HEK293 (cell line): ENCODE data around the gene PHACTR1.

ENCODE experiments used
- CTCF ChIA-PET: fragments of 350-600 bp; formaldehyde crosslinking; extraction: SDS; loops from one replicate; lab custom pipeline; 2021; ENCODE audit warnings: antibody characterized with exemption; lab: Yijun Ruan, JAX
- POLR2A ChIA-PET: fragments of 300-600 bp; formaldehyde crosslinking; extraction: SDS; loops from one replicate; lab custom pipeline; 2020; ENCODE audit warnings: antibody characterized with exemption, inconsistent platforms; lab: Yijun Ruan, JAX
- H3K27ac ChIP-seq: fragments of 200-500 bp; sonication (Bioruptor generic); 2 replicates; pipeline ENCODE4 v1.5.1; 2014; ENCODE audit warnings: low read depth, low read length, control low read depth, inconsistent platforms; ENCODE audit errors: extremely low read depth
- H3K36me3 ChIP-seq, 2 experiments: fragments of 200-500 bp in 1 of 2; sonication (Bioruptor generic) in 1 of 2; 1 replicate in 1 of 2; 2 replicates in 1 of 2; pipeline ENCODE4 v1.5.1; 2014 to 2017; ENCODE audit warnings: inconsistent platforms in 2 of 2, low read length in 2 of 2; ENCODE audit not compliant: control insufficient read depth in 2 of 2, insufficient read depth in 1 of 2
- H3K4me1 ChIP-seq: fragments of 200-500 bp; sonication (Bioruptor generic); 2 replicates; pipeline ENCODE4 v1.5.1; 2014; ENCODE audit warnings: mild to moderate bottlenecking, low read length, inconsistent platforms; ENCODE audit not compliant: control insufficient read depth, insufficient read depth
- H3K4me3 ChIP-seq: 2 replicates; pipeline ENCODE4 v1.5.1; 2011; ENCODE audit warnings: low read depth, mild to moderate bottlenecking, control low read depth, low read length, moderate library complexity
- H3K9me3 ChIP-seq: fragments of 200-500 bp; sonication (Bioruptor generic); 2 replicates; pipeline ENCODE4 v1.5.1; 2014; ENCODE audit warnings: low read depth, low read length, inconsistent platforms; ENCODE audit not compliant: control insufficient read depth, insufficient read depth
- BCL11A ChIP-seq: fragments of 450-650 bp; formaldehyde crosslinking; IDR thresholded peaks from 2 replicates; pipeline ENCODE4 v1.5.1; 2016; ENCODE audit warnings: low read depth, missing biosample characterization, missing genetic modification characterization
- HOXD13 ChIP-seq: sonication (generic); formaldehyde crosslinking; IDR thresholded peaks from 2 replicates; pipeline ENCODE4 v1.8.0; 2022; ENCODE audit warnings: missing genetic modification reagents, borderline replicate concordance
- KLF16 ChIP-seq: fragments of 450-650 bp; formaldehyde crosslinking; IDR thresholded peaks from 2 replicates; pipeline ENCODE4 v1.5.1; 2017; ENCODE audit warnings: missing biosample characterization, missing genetic modification characterization
- REPIN1 ChIP-seq: fragments of 450-650 bp; formaldehyde crosslinking; IDR thresholded peaks from 2 replicates; pipeline ENCODE4 v1.5.1; 2017; ENCODE audit warnings: missing biosample characterization, missing genetic modification characterization, low read depth
- TCF7L2 ChIP-seq: IDR thresholded peaks from 2 replicates; pipeline ENCODE4 v1.6.1; 2011; ENCODE audit warnings: low read depth, mild to moderate bottlenecking, inconsistent platforms, low read length, moderate library complexity, borderline replicate concordance
- ZBTB26 ChIP-seq: fragments of 450-650 bp; formaldehyde crosslinking; optimal IDR thresholded peaks from 2 replicates; pipeline ENCODE3; 2016; ENCODE audit warnings: missing biosample characterization, mild to moderate bottlenecking, missing genetic modification characterization
- ZNF112 ChIP-seq: fragments of 450-650 bp; formaldehyde crosslinking; IDR thresholded peaks from 2 replicates; pipeline ENCODE4 v1.5.0; 2017; ENCODE audit warnings: missing biosample characterization, missing genetic modification characterization
- ZNF26 ChIP-seq: fragments of 450-650 bp; formaldehyde crosslinking; IDR thresholded peaks from 2 replicates; pipeline ENCODE4 v1.5.1; 2016; ENCODE audit warnings: missing biosample characterization, missing genetic modification characterization
- ZNF266 ChIP-seq: fragments of 450-650 bp; formaldehyde crosslinking; IDR thresholded peaks from 2 replicates; pipeline ENCODE4 v1.5.1; 2016; ENCODE audit warnings: missing biosample characterization, missing genetic modification characterization, low read depth
- ZNF37A ChIP-seq: fragments of 450-650 bp; IDR thresholded peaks from 2 replicates; pipeline ENCODE4 v1.5.1; 2018; ENCODE audit warnings: missing biosample characterization, missing genetic modification characterization
- ZNF433 ChIP-seq: fragments of 450-650 bp; formaldehyde crosslinking; IDR thresholded peaks from 2 replicates; pipeline ENCODE4 v1.5.1; 2016; ENCODE audit warnings: missing biosample characterization, missing genetic modification characterization, low read depth
- ZNF510 ChIP-seq: fragments of 450-650 bp; formaldehyde crosslinking; IDR thresholded peaks from 2 replicates; pipeline ENCODE4 v1.5.1; 2018; ENCODE audit warnings: mild to moderate bottlenecking, missing genetic modification characterization, missing biosample characterization; ENCODE audit not compliant: insufficient replicate concordance
- ZNF623 ChIP-seq: fragments of 450-650 bp; formaldehyde crosslinking; IDR thresholded peaks from 2 replicates; pipeline ENCODE4 v1.5.1; 2016; ENCODE audit warnings: missing biosample characterization, missing genetic modification characterization
- ZNF768 ChIP-seq: fragments of 450-650 bp; formaldehyde crosslinking; IDR thresholded peaks from 2 replicates; pipeline ENCODE4 v1.5.1; 2018; ENCODE audit warnings: missing biosample characterization, mild to moderate bottlenecking, missing genetic modification characterization
- ZNF776 ChIP-seq: fragments of 450-650 bp; formaldehyde crosslinking; IDR thresholded peaks from 2 replicates; pipeline ENCODE4 v1.5.0; 2017; ENCODE audit warnings: missing biosample characterization, missing genetic modification characterization, borderline replicate concordance
- ZNF843 ChIP-seq: fragments of 450-650 bp; formaldehyde crosslinking; IDR thresholded peaks from 2 replicates; pipeline ENCODE4 v1.5.1; 2016; ENCODE audit warnings: missing biosample characterization, missing genetic modification characterization
- TF ChIP-seq, protein P1 (sequence below): fragments of 450-650 bp; formaldehyde crosslinking; conservative IDR thresholded peaks from 2 replicates; pipeline ENCODE4 v1.5.1; 2016; ENCODE audit warnings: low read depth, missing biosample characterization, missing genetic modification characterization
- TF ChIP-seq, protein P2 (sequence below): fragments of 450-650 bp; formaldehyde crosslinking; IDR thresholded peaks from 2 replicates; pipeline ENCODE4 v1.5.1; 2016; ENCODE audit warnings: missing biosample characterization, missing genetic modification characterization
- TF ChIP-seq, protein P3 (sequence below): fragments of 450-650 bp; formaldehyde crosslinking; IDR thresholded peaks from 2 replicates; pipeline ENCODE4 v1.5.1; 2016; ENCODE audit warnings: missing biosample characterization, missing genetic modification characterization

Gene PHACTR1

DNA sequence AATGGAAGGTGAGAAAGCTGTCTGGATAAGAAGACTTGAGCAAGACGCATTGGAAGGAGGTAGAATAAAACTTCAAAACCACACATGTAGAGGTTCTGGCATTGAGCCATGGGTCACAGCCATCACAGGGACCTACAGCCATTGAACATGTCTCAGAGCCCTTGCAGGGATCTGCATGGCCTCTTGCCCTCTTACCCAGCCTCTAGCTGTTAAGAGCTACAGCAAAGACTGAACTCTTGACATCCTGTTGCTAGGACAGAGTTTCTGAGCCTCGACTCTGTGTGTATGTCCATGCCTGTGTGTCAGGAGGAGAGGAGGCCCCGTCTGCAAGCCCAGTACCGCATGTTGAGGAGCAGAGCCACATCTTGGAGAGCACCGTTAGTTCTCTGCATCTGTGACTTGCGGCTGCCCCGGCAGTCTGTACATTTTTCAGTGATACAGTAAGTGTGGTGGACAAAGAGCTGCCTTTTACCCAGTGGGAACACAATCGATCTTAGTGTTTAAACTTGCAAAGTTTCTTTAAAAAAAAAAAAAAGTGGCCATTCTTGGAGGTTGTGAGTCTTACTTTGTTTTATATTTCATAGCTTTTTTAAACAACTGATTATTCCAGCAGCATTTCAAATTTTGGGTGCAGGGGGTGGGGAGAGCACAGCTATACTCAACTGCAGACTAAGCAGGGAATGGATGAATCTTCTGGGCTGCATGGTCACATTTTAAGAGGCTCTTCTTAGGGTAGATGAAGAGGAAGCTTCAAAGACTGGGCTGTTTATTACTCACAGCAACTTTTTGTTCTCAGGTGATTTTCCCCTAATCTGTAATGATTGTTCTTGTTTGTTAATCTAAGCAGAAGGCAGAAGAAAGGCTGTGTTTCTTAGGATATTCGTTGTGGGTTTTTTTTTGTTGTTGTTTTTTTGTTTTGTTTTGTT lies 523.2 kb downstream of the PHACTR1 start:
- no peak overlapping the region for H3K27ac ChIP-seq
- CTCF ChIA-PET: interaction anchor here (0.5 to 1.5 kb wide), 4 partner anchors 11 to 174 kb away, joined by 3 to 6 read pairs (median 5); no protein-coding TSS in a partner anchor
- TF ChIP-seq, protein P1, sequence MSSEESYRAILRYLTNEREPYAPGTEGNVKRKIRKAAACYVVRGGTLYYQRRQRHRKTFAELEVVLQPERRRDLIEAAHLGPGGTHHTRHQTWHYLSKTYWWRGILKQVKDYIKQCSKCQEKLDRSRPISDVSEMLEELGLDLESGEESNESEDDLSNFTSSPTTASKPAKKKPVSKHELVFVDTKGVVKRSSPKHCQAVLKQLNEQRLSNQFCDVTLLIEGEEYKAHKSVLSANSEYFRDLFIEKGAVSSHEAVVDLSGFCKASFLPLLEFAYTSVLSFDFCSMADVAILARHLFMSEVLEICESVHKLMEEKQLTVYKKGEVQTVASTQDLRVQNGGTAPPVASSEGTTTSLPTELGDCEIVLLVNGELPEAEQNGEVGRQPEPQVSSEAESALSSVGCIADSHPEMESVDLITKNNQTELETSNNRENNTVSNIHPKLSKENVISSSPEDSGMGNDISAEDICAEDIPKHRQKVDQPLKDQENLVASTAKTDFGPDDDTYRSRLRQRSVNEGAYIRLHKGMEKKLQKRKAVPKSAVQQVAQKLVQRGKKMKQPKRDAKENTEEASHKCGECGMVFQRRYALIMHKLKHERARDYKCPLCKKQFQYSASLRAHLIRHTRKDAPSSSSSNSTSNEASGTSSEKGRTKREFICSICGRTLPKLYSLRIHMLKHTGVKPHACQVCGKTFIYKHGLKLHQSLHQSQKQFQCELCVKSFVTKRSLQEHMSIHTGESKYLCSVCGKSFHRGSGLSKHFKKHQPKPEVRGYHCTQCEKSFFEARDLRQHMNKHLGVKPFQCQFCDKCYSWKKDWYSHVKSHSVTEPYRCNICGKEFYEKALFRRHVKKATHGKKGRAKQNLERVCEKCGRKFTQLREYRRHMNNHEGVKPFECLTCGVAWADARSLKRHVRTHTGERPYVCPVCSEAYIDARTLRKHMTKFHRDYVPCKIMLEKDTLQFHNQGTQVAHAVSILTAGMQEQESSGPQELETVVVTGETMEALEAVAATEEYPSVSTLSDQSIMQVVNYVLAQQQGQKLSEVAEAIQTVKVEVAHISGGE (tag by site-specific recombination): no peak
- TF ChIP-seq TCF7L2 (no peak), ZNF433 (tag by site-specific recombination) (no peak), ZNF26 (tag by site-specific recombination) (no peak), HOXD13 (CRISPR knock-in tag) (no peak), ZNF112 (tag by site-specific recombination) (no peak), KLF16 (tag by site-specific recombination) (no peak), ZNF768 (tag by site-specific recombination) (no peak), ZNF843 (tag by site-specific recombination) (no peak), ZNF510 (tag by site-specific recombination) (no peak), ZNF266 (tag by site-specific recombination) (no peak), ZBTB26 (tag by site-specific recombination) (no peak), ZNF37A (no peak), REPIN1 (no peak), ZNF623 (tag by site-specific recombination) (no peak), BCL11A (tag by site-specific recombination) (no peak), ZNF776 (tag by site-specific recombination) (no peak)
- TF ChIP-seq, protein P2, sequence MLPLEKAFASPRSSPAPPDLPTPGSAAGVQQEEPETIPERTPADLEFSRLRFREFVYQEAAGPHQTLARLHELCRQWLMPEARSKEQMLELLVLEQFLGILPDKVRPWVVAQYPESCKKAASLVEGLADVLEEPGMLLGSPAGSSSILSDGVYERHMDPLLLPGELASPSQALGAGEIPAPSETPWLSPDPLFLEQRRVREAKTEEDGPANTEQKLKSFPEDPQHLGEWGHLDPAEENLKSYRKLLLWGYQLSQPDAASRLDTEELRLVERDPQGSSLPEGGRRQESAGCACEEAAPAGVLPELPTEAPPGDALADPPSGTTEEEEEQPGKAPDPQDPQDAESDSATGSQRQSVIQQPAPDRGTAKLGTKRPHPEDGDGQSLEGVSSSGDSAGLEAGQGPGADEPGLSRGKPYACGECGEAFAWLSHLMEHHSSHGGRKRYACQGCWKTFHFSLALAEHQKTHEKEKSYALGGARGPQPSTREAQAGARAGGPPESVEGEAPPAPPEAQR (tag by site-specific recombination): no peak
- TF ChIP-seq, protein P3, sequence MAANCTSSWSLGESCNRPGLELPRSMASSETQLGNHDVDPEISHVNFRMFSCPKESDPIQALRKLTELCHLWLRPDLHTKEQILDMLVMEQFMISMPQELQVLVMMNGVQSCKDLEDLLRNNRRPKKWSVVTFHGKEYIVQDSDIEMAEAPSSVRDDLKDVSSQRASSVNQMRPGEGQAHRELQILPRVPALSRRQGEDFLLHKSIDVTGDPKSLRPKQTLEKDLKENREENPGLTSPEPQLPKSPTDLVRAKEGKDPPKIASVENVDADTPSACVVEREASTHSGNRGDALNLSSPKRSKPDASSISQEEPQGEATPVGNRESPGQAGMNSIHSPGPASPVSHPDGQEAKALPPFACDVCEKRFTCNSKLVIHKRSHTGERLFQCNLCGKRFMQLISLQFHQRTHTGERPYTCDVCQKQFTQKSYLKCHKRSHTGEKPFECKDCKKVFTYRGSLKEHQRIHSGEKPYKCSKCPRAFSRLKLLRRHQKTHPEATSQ: no peak
- TF ChIP-seq, all 188 proteins: peak for 0
- H3K9me3 ChIP-seq: no peaks in the 10 kb centered on the region
- no peaks in the 10 kb centered on the region for H3K4me1 ChIP-seq
- H3K4me3 ChIP-seq: no peak overlapping the region
- POLR2A ChIA-PET: no interaction called here
- no peaks in the 10 kb centered on the region for H3K36me3 ChIP-seq
